ENCODE data around the gene ARGLU1.

ARGLU1 gene

DNA sequence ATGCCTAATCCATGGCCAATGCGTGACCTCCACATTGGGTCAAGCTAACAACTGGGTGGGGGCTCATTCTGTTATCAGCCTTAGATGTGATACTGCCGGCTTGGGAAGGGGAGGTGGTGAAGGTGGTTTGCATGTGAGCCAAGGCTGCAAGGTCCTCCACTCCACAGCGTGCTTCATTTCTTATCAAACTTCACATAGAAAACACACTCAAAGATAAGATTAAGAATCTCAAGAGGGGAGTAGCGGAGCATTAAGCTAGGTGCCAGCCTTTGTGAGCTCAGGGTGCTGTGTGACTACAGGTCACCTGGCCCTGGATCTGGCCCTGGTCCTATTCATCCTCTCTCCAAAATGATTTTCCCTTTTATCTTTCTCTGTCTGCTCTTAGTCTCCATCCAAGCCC lies 13.3 kb upstream of the ARGLU1 start:
- DNase-seq, result no peak

DNA sequence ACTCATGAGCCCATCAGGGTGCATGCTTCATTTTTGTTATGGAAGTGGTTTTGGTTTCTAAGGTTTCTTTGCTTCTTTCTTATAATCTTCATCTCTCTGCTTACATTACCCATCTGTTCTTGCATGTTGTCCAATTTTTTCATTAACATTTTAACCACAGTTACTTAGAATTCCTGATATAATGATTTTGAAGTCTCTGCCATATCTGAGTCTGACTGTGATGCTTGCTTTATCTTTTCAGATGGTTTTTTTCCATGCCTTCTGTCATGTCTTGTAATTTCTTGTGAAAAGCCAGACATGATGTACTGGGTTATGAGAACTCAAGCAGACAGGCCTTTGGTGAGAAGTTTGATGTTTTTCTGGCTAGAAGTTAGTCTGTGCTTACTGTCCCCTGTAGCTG lies 8.0 kb upstream of the ARGLU1 start:
- no peak for DNase-seq

DNA sequence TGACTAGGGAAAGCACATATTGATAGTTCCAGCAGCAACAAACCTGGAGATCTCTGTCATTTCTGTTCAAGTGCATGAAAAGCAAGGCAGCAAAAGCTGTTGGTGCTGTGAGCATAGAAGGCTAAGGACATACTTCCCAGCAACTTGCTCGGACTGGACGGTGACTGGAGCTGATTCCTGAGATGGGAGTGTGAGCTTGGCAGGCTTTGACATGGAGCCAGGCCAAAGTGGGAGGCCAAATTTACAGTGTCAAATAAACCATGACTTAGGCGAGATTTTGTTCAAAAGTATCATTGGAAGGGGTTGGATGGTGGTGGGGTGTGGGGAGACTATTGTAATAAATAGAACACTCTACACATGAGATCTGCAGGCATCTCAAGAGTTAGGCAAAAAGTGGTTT lies 5.9 kb upstream of the ARGLU1 start:
- DNase-seq, result no peak

GRCh38 chr13:106573284-106573846 lies 5.4 kb upstream of the ARGLU1 start:
- no peak for DNase-seq

GRCh38 chr13:106570299-106570852 lies 2.4 kb upstream of the ARGLU1 start:
- peak; percentile 62 for DNase-seq

- DNase-seq, result no peak
Measured at GRCh38 chr13:106569233-106570095, 1.5 kb upstream of the ARGLU1 start.

GRCh38 chr13:106568299-106569003 lies 514 bp upstream of the ARGLU1 start:
- DNase-seq, result no peak

DNA sequence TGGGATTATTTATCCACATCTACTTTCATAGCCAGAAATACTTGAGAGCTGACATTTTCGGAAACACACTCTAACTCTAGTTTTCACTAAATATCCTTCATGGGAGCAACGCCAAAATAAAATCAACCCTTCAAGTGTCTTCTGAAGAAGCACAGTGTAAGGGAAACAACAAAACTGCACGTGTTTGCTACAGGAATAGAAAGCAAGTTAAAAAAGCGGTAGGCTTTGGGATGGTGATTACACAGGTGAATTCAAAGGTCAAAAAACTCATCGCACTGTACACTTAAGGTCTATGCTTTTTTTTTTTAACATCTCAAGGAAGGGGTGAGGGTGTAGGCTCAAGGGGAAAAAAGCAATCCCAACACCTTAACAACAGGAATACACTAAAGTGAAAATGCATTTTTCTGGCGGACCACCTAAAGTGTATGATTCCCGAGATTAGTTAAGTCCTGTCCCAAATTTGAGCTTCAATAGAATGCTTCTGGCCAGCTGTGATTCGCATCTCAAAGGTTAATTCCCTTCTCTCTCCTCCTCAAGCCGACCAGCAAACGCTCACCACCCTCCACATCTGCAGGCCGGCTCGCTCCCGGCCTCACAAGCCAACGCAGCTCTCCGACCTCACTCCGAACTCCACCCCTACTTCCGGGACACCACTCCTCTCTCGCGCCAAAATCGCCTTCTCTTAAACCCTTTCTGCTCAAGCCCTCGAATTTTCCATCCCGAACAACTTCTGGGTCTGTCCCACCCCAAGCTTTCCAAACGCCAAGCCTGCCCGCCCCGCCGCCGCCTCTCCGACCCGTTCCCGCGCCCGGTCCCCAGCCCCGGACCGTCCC lies 1.1 kb downstream of the ARGLU1 start:
- peak; percentile 41 for DNase-seq

- no peak for DNase-seq
Measured at GRCh38 chr13:106565127-106565775, 2.7 kb downstream of the ARGLU1 start.

GRCh38 chr13:106562301-106562700 lies 5.6 kb downstream of the ARGLU1 start:
- DNase-seq, result no peak

- peak; percentile 46 for DNase-seq
Measured at GRCh38 chr13:106561551-106562170, 6.3 kb downstream of the ARGLU1 start.

DNA sequence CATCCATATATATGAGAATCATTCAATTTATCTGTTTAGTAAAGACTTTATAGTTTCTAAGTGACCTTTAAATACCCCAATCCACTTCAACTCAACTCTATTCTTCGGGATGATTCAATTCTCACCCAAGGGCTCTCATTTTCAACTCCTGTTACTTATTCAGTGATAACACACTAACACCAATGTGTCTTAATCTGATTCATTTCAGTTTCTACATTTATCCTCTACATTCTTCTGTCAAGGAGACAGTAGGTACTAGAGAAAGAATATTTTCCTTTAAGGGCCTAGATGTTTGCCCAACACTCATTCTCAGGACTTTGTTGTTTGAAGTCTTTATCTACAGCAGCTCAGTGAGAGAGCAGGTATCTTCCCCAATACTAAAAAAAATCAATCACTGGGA lies 7.1 kb downstream of the ARGLU1 start:
- no peak for DNase-seq

GRCh38 chr13:106558527-106558926 lies 9.4 kb downstream of the ARGLU1 start:
- DNase-seq, result no peak

GRCh38 chr13:106555631-106556328 lies 12.2 kb downstream of the ARGLU1 start:
- DNase-seq, result no peak

DNA sequence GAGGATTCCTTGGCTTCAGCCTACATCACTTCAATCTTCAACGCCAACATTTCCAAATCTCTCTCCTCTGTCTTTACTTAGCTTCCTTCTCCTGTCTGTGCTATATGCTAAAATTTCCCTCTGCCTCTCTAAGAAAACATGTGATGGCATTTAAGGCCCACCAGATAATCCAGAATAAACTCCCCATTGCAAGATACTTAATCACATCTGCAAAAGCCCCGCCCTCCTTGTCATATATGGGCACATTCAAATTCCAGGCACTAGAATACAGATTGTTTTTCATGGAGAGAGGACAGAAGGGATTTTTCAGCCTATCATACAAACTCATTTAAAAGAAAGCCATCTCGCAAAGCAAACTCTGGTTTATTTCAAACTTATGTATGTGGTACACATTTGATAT lies 16.2 kb downstream of the ARGLU1 start:
- DNase-seq, result no peak

DNA sequence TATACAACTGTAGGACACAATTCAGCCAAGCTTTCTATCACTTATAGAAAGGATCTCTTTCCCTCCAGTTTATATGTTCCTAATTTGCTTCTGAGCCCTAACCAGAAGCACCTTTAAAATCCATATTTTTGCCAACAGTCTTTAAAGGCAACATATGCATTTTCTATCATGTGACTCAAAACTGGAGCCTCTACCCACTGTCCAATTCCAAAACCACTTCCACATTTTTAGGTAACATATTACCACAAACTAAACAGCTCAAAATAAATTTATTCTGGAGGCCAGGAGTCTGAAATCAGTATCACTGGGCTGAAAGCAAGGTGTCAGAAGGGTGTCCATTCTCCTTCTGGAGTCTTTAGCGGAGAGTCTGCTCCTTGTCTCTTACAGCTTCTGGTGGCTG lies 16.6 kb downstream of the ARGLU1 start:
- no peak for DNase-seq

DNA sequence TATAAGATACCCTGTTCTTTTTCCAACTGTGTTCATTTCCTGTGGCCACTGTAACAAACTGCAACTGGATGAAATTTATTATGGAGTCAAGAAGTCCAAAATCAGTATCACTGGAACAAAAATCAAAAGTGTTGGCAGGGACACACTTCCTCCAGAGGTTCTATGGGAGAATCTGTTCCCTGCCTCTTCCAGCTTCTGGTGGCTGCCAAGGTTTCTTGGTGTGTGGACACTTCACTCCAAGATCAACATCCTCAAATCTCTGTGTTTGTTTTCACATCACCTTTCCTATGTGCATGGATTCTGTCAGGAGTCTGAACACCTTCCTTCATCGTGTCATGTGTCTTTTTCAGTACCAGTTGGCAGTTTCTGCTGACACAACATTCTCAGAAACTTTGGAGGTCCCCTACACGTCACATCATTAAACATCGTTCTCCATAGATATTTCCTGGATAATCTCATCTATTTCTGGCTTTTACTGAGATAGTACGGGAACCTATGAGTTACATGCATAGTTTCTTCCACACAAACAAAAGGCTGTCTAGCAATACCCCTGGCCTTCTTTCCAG lies 17.3 kb downstream of the ARGLU1 start:
- DNase-seq, result no peak

DNA sequence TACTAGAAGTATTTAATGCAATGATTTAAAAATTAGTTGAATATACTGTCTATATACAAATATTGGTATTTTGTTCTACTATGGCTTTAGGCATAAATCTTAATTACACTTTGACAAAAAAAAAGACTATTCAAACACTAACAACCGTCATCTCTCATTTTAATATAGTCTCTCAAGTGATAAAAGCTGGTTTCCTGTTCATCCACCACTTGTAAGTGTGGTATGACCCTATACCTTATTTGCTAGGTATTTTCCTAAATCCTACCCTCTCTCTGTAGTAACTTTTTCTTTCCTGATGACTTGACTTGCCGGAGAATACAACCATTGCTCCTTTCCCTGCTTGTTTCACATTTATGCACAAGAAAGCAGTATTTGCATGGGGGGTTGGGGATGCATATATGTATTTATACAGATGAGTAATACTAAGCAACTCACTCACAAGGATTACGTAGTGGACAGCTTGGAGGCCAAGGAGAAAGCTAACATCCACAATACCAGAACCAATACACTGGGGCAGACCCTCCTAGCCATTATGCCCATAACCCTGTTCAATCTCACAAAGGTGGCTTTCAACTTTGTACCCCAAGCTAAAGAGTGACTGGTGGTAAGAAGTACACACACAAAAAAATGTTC lies 19.8 kb downstream of the ARGLU1 start:
- DNase-seq, result no peak

- DNase-seq, result no peak
Measured at GRCh38 chr13:106541826-106542225, 26.1 kb downstream of the ARGLU1 start.

GRCh38 chr13:106540613-106541012 lies 27.3 kb downstream of the ARGLU1 start:
- DNase-seq, result no peak
